Fibroblast of skin of right quadriceps (primary cell): ENCODE measurements around the gene SLC25A25.
"Not testable (repeated sequence)": the region's sequence is repeated elsewhere in the genome, so short reads cannot be mapped to it uniquely, and the experiment has no call there.

Source experiments
- DNase-seq: peaks from one replicate; pipeline ENCODE4 v3.0.0-alpha.2; 2013

SLC25A25 gene

DNA sequence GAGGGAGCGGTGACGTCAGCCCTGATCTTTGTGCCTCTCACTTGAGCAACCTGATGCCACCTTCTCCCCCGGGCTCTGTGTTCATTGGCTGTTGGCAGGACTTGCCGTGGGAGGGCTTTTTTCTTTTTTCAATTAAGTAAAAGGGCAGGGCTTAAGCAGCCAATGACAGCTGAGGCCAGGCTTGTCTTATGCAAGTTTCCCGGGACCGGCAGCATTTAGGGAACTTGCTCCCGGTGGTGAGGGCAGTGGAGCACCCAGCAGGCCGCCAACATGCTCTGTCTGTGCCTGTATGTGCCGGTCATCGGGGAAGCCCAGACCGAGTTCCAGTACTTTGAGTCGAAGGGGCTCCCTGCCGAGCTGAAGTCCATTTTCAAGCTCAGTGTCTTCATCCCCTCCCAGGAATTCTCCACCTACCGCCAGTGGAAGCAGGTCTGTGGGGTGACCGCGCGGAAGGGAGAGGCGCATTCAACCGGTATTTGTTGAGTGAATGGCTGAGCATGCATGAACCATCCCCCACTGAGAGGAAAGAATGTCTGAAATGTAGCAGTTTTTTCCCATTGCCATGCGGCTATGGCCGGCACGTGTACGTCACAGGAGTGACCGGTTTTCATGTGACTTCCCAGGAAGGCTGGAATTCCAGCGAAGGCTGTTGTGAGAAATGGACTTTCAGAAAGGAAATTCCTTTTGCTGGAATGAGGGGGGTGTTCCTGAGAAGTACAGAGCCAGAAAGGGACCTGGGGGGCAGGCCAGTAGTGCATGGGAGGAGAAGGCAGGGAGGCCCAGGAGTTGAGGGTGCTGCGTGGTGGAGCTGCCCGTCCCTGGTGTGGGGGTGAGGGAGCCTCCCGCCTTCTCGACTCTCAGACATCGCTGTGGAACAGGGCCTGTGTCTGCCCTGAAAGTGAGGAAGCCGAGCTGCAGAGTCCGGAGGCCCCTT is 30.5 kb downstream of the SLC25A25 start:
- DNase-seq: peak; percentile 97

DNA sequence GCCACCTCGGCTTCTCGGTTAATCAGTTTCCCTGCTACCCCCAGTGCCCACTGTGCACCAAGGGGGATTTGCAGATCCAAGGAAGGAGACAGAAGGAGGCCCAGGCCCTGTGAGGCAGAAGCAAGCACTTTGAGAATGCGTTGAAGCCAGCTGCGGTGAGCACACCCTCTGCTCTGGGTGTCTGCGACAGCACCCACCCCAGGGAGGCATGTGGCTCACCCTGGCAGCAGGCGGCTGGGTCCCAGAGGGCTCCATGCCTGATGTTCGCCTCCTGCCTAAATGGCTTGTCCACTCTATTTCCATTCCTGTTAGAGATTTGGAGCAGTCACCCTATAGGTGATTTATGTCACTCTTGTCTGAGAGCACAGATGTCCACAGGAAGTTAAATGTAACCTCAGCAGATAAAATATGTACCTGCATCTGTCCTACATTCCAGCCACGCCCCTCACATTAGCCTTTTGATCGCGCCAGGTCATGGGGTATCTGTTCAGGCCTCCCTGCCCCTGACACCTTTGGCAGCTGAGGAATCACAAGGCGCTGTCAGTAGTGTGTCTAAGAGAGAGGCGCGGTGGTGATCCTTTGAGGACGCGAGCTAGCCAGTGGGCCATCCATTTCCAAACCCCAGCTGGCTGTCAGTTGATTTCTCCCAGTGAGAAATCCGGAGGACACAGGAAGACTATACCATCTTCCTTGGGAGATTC is 31.3 kb downstream of the SLC25A25 start:
- DNase-seq: peak; percentile 24

DNA sequence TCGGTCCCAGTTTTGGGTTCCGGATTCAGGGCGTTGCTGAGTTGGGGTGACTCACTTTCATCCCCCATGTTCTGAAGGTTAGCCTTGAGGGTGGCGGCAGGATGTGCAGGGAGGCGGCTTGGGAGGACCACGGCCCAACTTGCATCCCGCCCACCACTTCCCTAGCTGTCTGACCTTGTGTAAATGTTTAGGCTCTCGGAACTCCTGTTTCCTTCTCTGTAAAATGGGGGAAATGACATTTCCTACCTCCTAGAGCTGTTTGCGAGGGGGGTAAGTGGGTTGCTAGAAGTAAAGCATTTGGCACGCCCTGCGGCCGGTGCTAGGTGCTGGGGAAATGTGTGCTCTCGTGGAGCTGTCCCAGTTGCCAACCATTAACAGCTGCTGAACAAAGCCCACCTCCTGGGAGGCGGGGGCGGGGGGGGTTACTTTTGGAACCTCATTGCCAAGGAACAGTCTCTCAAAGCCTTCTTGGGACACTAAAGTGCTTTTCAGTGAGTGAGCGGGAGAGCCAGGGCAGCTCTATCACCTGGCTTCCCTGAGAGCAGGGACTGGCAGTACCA is 32.0 kb downstream of the SLC25A25 start:
- no peak for DNase-seq

DNA sequence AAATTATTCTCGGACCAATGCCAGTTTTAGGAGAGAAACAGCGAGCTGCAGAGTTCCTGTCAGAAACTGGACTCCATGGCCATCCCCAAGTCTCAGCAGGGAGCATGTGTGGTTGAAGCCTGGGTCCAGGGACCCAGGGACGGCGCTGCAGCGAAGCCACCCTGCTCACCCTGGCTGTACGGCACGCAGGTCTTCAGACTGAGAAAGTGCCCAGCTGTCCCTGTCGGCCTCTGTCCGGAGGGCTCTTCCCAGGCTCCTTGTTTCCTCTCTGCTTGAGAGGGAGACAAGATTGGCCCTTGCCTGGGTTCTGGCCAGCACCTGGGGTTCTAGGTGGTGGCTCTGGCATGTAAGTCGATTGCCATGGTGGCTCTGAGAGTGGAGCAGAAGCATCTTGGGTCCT is 32.5 kb downstream of the SLC25A25 start:
- no peak for DNase-seq

DNA sequence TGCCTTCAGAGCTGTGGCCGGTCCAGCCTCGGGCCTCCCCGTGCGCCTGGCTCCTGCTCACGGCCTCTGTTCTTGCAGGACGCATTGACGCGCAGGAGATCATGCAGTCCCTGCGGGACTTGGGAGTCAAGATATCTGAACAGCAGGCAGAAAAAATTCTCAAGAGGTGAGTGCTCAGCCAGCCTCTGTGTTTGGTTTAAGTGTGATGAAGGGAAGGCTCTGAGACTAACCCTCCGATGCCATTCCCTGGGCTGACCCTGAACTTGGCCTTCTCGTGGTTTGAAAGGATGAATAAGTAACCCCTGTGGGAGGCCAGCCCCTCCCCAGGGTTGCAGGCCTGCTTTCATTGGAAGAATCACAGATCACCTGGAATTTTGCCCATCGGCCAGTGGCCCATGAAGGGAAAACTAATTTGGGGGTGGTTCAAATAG is 33.2 kb downstream of the SLC25A25 start:
- DNase-seq: no peak

DNA sequence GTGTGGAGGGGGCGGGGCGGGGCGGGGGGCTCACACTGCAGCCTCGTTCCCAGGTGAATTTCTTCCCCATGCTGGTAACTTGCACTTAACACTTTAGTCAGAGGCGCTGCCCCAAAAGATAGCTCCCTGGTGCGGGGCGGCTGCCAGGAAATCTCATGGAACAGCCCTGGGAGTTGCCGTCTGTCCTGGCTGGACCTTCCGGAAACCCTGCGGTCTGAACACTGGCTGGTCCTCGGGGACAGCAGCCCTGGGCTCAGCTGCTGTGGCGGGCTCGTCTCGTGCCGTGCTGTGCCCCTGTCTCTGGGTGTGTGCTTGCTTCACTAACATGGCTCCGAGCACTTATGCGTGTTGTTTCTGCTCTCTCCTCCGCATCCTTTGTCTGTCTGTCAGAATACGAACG is 33.7 kb downstream of the SLC25A25 start:
- no peak for DNase-seq

DNA sequence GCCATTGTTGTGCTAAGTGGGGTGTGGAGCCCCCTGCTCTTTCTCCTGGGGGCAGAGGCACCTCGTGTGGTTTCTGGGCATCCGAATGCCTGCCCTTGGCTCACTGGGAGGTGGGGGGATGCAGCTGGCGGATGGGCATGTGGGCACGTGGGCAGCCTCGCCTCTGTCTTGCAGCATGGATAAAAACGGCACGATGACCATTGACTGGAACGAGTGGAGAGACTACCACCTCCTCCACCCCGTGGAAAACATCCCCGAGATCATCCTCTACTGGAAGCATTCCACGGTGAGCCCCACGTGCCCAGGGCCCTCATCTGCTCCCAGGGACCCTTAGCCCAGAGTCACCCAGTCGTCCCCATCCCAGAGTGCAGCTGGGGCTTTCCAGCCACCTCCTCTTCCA is 34.2 kb downstream of the SLC25A25 start:
- no peak for DNase-seq

DNA sequence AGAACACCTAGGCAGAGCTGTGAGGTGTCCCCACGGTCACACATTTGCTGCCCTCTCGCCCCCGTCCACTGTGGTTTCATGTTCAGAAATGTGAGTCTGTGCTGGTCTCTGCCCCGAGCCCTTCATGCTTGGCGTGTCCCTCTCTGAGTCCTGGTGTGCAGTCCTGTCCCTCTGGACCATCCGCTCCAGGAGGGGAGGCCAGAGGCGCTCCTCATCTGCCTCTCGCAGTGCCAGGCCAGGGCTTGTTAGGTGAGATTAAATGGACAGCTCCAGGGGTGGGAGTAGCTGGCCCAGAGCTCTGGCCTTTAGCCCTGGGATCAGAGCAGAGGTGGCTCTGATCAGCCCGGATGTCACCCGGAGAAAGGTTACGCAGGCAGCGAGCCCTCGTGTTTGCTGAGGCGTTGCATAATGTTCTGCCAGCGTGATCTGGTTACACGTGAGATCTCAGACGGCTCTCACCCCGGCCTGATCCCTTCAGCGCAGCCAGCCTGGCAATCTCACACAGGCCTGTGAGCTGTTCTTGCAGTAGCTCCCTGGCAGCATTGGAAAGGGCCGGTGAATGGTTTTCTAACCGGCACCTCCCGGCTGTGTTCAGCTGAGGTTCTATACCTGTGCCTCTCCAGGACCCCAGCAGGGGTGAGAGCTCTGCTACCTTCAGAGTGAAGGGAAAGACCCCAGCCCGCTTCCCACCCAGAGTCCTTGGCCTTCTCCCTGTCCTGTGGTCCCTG is 35.0 kb downstream of the SLC25A25 start:
- DNase-seq: no peak

DNA sequence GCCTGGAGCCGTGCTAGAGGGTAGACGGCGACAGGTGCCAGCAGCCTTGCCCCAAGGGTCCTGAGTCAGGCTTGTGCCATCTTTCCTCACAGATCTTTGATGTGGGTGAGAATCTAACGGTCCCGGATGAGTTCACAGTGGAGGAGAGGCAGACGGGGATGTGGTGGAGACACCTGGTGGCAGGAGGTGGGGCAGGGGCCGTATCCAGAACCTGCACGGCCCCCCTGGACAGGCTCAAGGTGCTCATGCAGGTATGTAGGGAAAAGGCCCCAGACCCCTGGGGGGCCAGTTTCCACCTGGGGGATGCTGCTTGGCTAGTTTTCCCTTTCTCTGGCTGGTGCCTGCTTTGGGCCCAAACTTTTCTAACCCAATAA is 35.5 kb downstream of the SLC25A25 start:
- no peak for DNase-seq

DNA sequence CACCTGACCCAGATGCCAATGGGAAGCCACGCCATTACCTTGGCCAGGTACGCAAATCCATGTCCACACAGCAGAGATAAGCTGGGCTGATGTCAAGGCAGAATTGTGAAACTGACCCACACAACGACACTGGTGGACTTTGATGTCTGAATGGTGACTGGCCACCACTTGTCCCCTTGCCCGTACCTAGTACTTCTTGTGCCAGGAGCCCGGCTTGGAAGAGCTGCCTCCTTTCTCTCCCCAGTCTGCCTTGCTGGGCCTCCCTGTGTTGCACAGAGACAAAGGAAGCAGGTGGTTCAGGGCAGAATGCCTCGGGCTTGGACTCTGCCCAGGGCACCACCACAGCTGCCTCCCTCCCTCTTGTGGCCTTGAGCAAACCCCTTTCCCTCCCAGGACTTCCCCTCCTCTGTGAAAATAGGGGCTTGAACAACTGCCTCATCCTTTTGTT is 36.2 kb downstream of the SLC25A25 start:
- no peak for DNase-seq

DNA sequence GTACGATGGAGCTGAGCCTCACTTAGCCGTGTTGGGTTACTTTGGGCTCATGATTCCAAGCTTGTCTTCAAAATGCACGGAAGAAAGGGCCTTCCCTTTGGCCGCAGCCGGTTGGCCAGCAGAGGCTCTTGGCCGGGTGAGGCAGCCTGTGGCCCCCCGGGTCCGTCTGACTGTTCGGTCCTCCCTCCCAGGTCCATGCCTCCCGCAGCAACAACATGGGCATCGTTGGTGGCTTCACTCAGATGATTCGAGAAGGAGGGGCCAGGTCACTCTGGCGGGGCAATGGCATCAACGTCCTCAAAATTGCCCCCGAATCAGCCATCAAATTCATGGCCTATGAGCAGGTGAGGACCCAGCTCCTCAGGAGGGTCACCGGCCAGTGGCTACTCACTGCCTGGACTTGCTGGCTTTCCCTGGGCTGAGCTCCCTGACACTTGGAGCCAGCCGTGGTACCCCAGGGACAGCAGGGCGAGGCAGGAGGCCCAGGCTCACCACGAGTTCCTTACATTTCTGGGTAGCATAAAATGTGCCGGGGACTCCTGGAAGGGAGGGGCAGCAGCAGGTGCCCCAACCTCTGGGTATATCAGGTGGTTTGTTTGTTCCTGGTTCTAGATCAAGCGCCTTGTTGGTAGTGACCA is 37.6 kb downstream of the SLC25A25 start:
- DNase-seq: no peak

DNA sequence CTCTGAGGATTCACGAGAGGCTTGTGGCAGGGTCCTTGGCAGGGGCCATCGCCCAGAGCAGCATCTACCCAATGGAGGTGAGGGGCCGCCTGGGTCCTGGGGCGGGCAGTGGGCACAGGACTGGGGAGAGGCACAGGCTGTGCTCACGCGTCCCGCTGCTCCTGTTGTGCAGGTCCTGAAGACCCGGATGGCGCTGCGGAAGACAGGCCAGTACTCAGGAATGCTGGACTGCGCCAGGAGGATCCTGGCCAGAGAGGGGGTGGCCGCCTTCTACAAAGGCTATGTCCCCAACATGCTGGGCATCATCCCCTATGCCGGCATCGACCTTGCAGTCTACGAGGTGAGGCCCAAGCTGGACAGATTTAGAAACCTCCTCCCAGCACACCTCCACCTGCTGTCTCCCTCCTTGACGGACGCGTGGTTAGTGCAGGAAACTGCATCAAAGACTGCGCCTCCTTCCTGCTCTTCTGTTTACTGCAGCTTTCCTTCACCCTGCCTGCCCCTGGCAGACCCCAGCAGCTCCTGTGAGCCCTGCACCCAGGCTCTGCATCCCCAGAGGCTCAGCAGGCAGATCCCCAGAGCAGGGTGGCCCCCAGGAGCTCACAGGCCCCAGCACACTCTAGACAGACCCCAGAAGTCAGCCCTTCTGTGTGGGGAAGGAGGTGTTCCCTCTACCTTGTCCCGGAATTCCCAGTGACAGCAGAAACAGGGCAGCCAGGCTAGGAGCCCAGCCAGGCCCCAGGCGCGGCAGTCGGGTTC is 38.3 kb downstream of the SLC25A25 start:
- DNase-seq: no peak

DNA sequence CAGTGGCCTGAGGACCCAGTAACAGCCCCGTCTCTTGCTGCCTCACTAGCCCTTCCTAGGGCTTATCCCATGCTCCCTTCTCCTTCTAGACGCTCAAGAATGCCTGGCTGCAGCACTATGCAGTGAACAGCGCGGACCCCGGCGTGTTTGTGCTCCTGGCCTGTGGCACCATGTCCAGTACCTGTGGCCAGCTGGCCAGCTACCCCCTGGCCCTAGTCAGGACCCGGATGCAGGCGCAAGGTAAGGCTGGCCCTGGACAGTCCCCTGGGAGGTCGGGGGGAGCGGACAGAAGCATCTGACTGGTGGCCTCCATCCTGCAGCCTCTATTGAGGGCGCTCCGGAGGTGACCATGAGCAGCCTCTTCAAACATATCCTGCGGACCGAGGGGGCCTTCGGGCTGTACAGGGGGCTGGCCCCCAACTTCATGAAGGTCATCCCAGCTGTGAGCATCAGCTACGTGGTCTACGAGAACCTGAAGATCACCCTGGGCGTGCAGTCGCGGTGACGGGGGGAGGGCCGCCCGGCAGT is 39.0 kb downstream of the SLC25A25 start:
- DNase-seq: no peak

DNA sequence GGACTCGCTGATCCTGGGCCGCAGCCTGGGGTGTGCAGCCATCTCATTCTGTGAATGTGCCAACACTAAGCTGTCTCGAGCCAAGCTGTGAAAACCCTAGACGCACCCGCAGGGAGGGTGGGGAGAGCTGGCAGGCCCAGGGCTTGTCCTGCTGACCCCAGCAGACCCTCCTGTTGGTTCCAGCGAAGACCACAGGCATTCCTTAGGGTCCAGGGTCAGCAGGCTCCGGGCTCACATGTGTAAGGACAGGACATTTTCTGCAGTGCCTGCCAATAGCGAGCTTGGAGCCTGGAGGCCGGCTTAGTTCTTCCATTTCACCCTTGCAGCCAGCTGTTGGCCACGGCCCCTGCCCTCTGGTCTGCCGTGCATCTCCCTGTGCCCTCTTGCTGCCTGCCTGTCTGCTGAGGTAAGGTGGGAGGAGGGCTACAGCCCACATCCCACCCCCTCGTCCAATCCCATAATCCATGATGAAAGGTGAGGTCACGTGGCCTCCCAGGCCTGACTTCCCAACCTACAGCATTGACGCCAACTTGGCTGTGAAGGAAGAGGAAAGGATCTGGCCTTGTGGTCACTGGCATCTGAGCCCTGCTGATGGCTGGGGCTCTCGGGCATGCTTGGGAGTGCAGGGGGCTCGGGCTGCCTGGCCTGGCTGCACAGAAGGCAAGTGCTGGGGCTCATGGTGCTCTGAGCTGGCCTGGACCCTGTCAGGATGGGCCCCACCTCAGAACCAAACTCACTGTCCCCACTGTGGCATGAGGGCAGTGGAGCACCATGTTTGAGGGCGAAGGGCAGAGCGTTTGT is 39.6 kb downstream of the SLC25A25 start:
- no peak for DNase-seq

DNA sequence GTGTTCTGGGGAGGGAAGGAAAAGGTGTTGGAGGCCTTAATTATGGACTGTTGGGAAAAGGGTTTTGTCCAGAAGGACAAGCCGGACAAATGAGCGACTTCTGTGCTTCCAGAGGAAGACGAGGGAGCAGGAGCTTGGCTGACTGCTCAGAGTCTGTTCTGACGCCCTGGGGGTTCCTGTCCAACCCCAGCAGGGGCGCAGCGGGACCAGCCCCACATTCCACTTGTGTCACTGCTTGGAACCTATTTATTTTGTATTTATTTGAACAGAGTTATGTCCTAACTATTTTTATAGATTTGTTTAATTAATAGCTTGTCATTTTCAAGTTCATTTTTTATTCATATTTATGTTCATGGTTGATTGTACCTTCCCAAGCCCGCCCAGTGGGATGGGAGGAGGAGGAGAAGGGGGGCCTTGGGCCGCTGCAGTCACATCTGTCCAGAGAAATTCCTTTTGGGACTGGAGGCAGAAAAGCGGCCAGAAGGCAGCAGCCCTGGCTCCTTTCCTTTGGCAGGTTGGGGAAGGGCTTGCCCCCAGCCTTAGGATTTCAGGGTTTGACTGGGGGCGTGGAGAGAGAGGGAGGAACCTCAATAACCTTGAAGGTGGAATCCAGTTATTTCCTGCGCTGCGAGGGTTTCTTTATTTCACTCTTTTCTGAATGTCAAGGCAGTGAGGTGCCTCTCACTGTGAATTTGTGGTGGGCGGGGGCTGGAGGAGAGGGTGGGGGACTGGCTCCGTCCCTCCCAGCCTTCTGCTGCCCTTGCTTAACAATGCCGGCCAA is 40.4 kb downstream of the SLC25A25 start:
- no peak for DNase-seq

DNA sequence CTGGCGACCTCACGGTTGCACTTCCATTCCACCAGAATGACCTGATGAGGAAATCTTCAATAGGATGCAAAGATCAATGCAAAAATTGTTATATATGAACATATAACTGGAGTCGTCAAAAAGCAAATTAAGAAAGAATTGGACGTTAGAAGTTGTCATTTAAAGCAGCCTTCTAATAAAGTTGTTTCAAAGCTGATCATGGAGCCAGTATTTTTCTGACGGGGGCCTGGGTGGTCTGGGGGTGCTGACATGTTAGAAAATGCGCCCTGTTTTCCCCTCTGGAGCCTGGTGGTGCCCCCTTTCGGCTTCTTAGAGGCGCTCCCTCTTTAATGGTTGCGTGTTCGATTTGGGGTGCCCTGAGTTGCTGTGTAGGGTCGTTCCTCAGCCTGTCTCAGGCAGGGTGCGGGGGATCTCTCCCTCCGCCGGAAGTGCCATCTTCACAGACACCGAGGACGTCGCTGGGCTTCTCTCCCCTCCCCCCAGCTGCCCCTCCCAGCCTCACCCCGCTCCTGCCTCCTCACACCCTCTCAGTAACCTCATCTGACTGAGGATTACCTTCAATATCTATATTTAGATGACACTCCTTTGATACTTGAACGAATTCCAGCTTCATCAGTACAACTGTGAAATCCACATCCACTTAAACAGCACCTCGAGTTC is 41.1 kb downstream of the SLC25A25 start:
- DNase-seq: no peak

DNA sequence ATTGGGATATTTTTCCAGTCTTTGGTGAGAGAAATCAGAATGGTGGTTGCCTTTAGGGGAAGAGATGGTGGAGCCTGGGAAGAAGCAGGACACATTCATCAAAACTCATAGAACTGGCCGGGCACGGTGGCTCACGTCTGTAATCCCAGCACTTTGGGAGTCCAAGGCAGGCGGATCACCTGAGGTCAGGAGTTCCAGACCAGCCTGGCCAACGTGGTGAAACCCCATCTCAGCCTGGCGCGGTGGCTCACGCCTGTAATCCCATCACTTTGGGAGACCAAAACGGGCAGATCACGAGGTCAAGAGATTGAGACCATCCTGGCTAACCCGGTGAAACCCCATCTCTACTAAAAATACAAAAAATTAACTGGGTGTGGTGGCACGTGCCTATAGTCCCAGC is 43.7 kb downstream of the SLC25A25 start:
- DNase-seq: not testable (repeated sequence)

DNA sequence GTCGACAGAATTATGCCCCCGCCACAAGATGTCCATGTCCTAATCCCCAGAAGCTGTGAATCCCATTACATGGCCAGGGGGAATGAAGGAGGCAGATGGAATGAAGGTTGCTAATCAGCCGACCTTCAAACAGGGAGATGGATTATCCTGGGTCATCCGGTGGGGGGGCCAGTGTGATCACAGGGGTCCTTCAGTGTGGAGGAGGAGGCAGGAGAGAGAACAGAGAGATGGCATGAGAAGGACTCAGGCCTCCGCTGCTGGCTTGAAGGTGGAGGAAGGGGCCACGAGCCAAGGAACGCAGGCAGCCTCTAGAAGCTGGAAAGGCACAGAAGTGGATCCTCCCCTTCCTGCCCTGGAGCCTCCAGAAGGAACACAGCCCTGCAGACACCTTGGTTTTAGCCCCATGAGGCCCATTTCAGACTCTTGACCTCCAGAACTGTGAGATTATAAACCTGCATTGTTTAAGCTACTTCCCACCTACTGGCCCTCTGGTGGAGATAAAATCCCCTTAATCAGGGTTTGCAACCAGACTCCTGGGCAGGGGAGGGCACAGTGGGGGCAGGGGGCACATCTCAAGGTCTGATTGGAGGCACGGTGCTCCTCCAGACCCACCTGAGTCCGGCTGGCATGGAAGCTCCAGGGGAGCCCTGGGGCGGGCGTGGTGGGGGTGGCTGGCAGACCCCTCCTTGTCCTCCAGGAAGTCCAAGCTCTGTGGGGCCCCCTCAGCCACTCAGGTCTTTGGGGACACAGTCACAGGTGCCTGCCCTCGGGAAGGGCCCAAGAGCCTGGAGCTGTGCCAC is 45.7 kb downstream of the SLC25A25 start:
- DNase-seq: no peak
